Measurements from ENCODE around the gene PRKAA1.
A peak's percentile ranks its signal among the peaks of the same experiment; 100 is the strongest.

The PRKAA1 gene

DNA sequence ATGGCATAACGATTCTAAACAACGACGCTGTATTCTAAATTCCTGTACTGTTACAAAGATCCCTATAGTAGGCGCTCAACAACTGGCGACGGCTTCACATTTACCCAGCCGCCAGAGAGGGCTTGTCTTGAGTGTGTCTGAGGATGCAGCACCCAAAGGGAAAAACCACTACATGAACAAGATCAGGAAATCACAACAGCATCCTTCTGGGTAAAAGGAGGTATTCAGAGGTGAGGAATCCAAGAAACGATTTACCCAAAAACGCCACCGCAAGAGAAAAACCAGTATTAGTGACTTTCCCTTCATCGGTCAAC is 43.1 kb downstream of the PRKAA1 start (continued):
- TF ChIP-seq ZNF514 (tag by site-specific recombination; IDR thresholded peaks at IDR 0.05) (no peak), GLI4 (tag by site-specific recombination; IDR thresholded peaks at IDR 0.05) (no peak), ZNF677 (tag by site-specific recombination; IDR thresholded peaks at IDR 0.05) (no peak), ZNF654 (tag by site-specific recombination; IDR thresholded peaks at IDR 0.05; ENCODE audit: low read depth) (peak; percentile 18; the same call in 1 of the 2 replicates), OSR2 (tag by site-specific recombination; IDR thresholded peaks at IDR 0.05) (no peak), ZNF48 (tag by site-specific recombination; IDR thresholded peaks at IDR 0.05) (no peak), TRIM28 (IDR thresholded peaks at IDR 0.05; ENCODE audit: borderline replicate concordance, low read length) (no peak), ZNF776 (tag by site-specific recombination; IDR thresholded peaks at IDR 0.05; ENCODE audit: borderline replicate concordance) (no peak), ZNF354C (tag by site-specific recombination; IDR thresholded peaks at IDR 0.05; ENCODE audit: borderline replicate concordance, low read depth) (no peak), WT1 (tag by site-specific recombination; IDR thresholded peaks at IDR 0.05) (no peak), ZNF157 (tag by site-specific recombination; IDR thresholded peaks at IDR 0.05) (no peak), ZNF830 (tag by site-specific recombination; IDR thresholded peaks at IDR 0.05; ENCODE audit: low read depth) (no peak), BCL11B (tag by site-specific recombination; IDR thresholded peaks at IDR 0.05; ENCODE audit: low read depth) (no peak), YY2 (tag by site-specific recombination; IDR thresholded peaks at IDR 0.05) (no peak), ZNF132 (tag by site-specific recombination; IDR thresholded peaks at IDR 0.05; ENCODE audit: borderline replicate concordance) (no peak), ZNF2 (tag by site-specific recombination; IDR thresholded peaks at IDR 0.05) (no peak), ZIC2 (tag by site-specific recombination; IDR thresholded peaks at IDR 0.05) (no peak), RBAK (tag by site-specific recombination; IDR thresholded peaks at IDR 0.05) (no peak), KLF8 (tag by site-specific recombination; IDR thresholded peaks at IDR 0.05) (peak; percentile 13; the same call in 1 of the 2 replicates)
- TF ChIP-seq, protein P1, sequence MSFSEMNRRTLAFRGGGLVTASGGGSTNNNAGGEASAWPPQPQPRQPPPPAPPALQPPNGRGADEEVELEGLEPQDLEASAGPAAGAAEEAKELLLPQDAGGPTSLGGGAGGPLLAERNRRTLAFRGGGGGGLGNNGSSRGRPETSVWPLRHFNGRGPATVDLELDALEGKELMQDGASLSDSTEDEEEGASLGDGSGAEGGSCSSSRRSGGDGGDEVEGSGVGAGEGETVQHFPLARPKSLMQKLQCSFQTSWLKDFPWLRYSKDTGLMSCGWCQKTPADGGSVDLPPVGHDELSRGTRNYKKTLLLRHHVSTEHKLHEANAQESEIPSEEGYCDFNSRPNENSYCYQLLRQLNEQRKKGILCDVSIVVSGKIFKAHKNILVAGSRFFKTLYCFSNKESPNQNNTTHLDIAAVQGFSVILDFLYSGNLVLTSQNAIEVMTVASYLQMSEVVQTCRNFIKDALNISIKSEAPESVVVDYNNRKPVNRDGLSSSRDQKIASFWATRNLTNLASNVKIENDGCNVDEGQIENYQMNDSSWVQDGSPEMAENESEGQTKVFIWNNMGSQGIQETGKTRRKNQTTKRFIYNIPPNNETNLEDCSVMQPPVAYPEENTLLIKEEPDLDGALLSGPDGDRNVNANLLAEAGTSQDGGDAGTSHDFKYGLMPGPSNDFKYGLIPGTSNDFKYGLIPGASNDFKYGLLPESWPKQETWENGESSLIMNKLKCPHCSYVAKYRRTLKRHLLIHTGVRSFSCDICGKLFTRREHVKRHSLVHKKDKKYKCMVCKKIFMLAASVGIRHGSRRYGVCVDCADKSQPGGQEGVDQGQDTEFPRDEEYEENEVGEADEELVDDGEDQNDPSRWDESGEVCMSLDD (tag by site-specific recombination; IDR thresholded peaks at IDR 0.05) = 0 out of 2 replicates have a peak, but pooled peaks have one; percentile 54
- TF ChIP-seq, protein P2, sequence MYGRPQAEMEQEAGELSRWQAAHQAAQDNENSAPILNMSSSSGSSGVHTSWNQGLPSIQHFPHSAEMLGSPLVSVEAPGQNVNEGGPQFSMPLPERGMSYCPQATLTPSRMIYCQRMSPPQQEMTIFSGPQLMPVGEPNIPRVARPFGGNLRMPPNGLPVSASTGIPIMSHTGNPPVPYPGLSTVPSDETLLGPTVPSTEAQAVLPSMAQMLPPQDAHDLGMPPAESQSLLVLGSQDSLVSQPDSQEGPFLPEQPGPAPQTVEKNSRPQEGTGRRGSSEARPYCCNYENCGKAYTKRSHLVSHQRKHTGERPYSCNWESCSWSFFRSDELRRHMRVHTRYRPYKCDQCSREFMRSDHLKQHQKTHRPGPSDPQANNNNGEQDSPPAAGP (tag by site-specific recombination; IDR thresholded peaks at IDR 0.05) = no peak
- TF ChIP-seq, protein P3, sequence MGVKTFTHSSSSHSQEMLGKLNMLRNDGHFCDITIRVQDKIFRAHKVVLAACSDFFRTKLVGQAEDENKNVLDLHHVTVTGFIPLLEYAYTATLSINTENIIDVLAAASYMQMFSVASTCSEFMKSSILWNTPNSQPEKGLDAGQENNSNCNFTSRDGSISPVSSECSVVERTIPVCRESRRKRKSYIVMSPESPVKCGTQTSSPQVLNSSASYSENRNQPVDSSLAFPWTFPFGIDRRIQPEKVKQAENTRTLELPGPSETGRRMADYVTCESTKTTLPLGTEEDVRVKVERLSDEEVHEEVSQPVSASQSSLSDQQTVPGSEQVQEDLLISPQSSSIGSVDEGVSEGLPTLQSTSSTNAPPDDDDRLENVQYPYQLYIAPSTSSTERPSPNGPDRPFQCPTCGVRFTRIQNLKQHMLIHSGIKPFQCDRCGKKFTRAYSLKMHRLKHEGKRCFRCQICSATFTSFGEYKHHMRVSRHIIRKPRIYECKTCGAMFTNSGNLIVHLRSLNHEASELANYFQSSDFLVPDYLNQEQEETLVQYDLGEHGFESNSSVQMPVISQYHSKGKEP (tag by site-specific recombination; IDR thresholded peaks at IDR 0.05) = no peak
- TF ChIP-seq, protein P4, sequence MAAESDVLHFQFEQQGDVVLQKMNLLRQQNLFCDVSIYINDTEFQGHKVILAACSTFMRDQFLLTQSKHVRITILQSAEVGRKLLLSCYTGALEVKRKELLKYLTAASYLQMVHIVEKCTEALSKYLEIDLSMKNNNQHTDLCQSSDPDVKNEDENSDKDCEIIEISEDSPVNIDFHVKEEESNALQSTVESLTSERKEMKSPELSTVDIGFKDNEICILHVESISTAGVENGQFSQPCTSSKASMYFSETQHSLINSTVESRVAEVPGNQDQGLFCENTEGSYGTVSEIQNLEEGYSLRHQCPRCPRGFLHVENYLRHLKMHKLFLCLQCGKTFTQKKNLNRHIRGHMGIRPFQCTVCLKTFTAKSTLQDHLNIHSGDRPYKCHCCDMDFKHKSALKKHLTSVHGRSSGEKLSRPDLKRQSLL (tag by site-specific recombination; IDR thresholded peaks at IDR 0.05) = no peak
- TF ChIP-seq, protein P5, sequence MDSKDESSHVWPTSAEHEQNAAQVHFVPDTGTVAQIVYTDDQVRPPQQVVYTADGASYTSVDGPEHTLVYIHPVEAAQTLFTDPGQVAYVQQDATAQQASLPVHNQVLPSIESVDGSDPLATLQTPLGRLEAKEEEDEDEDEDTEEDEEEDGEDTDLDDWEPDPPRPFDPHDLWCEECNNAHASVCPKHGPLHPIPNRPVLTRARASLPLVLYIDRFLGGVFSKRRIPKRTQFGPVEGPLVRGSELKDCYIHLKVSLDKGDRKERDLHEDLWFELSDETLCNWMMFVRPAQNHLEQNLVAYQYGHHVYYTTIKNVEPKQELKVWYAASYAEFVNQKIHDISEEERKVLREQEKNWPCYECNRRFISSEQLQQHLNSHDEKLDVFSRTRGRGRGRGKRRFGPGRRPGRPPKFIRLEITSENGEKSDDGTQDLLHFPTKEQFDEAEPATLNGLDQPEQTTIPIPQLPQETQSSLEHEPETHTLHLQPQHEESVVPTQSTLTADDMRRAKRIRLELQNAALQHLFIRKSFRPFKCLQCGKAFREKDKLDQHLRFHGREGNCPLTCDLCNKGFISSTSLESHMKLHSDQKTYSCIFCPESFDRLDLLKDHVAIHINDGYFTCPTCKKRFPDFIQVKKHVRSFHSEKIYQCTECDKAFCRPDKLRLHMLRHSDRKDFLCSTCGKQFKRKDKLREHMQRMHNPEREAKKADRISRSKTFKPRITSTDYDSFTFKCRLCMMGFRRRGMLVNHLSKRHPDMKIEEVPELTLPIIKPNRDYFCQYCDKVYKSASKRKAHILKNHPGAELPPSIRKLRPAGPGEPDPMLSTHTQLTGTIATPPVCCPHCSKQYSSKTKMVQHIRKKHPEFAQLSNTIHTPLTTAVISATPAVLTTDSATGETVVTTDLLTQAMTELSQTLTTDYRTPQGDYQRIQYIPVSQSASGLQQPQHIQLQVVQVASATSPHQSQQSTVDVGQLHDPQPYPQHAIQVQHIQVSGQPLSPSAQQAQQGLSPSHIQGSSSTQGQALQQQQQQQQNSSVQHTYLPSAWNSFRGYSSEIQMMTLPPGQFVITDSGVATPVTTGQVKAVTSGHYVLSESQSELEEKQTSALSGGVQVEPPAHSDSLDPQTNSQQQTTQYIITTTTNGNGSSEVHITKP (tag by site-specific recombination; IDR thresholded peaks at IDR 0.05) = peak; percentile 99
- TF ChIP-seq, protein P6, sequence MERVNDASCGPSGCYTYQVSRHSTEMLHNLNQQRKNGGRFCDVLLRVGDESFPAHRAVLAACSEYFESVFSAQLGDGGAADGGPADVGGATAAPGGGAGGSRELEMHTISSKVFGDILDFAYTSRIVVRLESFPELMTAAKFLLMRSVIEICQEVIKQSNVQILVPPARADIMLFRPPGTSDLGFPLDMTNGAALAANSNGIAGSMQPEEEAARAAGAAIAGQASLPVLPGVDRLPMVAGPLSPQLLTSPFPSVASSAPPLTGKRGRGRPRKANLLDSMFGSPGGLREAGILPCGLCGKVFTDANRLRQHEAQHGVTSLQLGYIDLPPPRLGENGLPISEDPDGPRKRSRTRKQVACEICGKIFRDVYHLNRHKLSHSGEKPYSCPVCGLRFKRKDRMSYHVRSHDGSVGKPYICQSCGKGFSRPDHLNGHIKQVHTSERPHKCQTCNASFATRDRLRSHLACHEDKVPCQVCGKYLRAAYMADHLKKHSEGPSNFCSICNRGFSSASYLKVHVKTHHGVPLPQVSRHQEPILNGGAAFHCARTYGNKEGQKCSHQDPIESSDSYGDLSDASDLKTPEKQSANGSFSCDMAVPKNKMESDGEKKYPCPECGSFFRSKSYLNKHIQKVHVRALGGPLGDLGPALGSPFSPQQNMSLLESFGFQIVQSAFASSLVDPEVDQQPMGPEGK (tag by site-specific recombination; IDR thresholded peaks at IDR 0.05) = no peak
- TF ChIP-seq, protein P7, sequence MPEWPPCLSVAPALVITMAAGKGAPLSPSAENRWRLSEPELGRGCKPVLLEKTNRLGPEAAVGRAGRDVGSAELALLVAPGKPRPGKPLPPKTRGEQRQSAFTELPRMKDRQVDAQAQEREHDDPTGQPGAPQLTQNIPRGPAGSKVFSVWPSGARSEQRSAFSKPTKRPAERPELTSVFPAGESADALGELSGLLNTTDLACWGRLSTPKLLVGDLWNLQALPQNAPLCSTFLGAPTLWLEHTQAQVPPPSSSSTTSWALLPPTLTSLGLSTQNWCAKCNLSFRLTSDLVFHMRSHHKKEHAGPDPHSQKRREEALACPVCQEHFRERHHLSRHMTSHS (tag by site-specific recombination; IDR thresholded peaks at IDR 0.05) = no peak

Data from HEK293 (cell line).